HepG2 (cell line): Measurements from ENCODE around the gene NCOA7. TPM values are rescaled to one million over a fixed set of nuclear protein-coding genes. Genes with fewer than 3 reads are reported as not detected.

ENCODE experiments used
- ATAC-seq: fragments of 200-7000 bp; cut with Tn5 transposase; 3 replicates; pipeline ENCODE4 v1.9.1; 2020; ENCODE audit warnings: mild to moderate bottlenecking, moderate library complexity
- BruUV-seq: library from RNA; stranded (reverse); fragments of 400-500 nt; replicated peaks from 2 replicates; lab custom pipeline; 2021; lab: Mats Ljungman, UMichigan
- CTCF ChIA-PET: fragments of 300-600 bp; formaldehyde crosslinking; extraction: SDS; loops from one replicate; lab custom pipeline; 2021; ENCODE audit warnings: low total read pairs, inconsistent platforms, low intra/inter-chr PET ratio; lab: Yijun Ruan, JAX
- POLR2A ChIA-PET: fragments of 350-600 bp; sonication (Branson Sonifier 250); formaldehyde crosslinking; loops from one replicate; lab custom pipeline; 2020; ENCODE audit warnings: antibody characterized with exemption, inconsistent platforms; lab: Yijun Ruan, JAX
- DNase-seq: peaks from one replicate; pipeline ENCODE4 v3.0.0-alpha.2; 2015; ENCODE audit warnings: low spot score
- FAIRE-seq: peaks from 3 replicates; lab custom pipeline; 2011; peaks lifted over from hg19 to GRCh38; lab: Jason Lieb, UNC
- H2AFZ ChIP-seq: one replicate; pipeline ENCODE4 v1.6.1; 2011; ENCODE audit warnings: low read length, inconsistent platforms
- H3K27ac ChIP-seq: fragments of 300-600 bp; 3 replicates; pipeline ENCODE4 v1.8.0; 2011; ENCODE audit warnings: mixed run types, mild to moderate bottlenecking, mixed read lengths, low read length, inconsistent platforms; ENCODE audit not compliant: insufficient read depth; ENCODE audit errors: extremely low read length
- H3K27me3 ChIP-seq, 2 experiments: fragments of 200-600 bp in 1 of 2; 2 replicates in 1 of 2; 3 replicates in 1 of 2; pipeline versions ENCODE4 v1.6.0 to v1.8.0; 2011; ENCODE audit warnings: low read length in 2 of 2, mild to moderate bottlenecking in 2 of 2, moderate library complexity in 2 of 2, inconsistent platforms in 1 of 2; ENCODE audit not compliant: insufficient read depth in 2 of 2, control insufficient read depth in 1 of 2
- H3K36me3 ChIP-seq, 2 experiments: fragments of 200-600 bp in 1 of 2; replicated peaks in 1 of 2; 2 replicates in 1 of 2; 3 replicates in 1 of 2; pipeline versions ENCODE4 v1.5.1 to v1.8.0; 2011; ENCODE audit warnings: low read length in 2 of 2, inconsistent platforms in 1 of 2; ENCODE audit not compliant: insufficient read depth in 2 of 2, control insufficient read depth in 1 of 2
- H3K4me1 ChIP-seq: 2 replicates; pipeline ENCODE4 v1.5.1; 2012; ENCODE audit warnings: low read length, inconsistent platforms; ENCODE audit not compliant: insufficient read depth
- H3K4me2 ChIP-seq: 2 replicates; pipeline ENCODE4 v1.6.0; 2011; ENCODE audit warnings: low read depth, low read length, inconsistent platforms
- H3K4me3 ChIP-seq, 3 experiments: fragments of 200-600 bp in 1 of 3; sonication (generic), shearing (Covaris generic) in 1 of 3; replicated peaks in 1 of 3; 2 replicates each; pipeline ENCODE4 v1.5.1; 2011 to 2016; ENCODE audit warnings: low read length in 3 of 3, inconsistent platforms in 2 of 3, low read depth in 2 of 3, mild to moderate bottlenecking in 2 of 3, control low read depth in 1 of 3, mixed read lengths in 1 of 3; ENCODE audit not compliant: insufficient read depth in 1 of 3
- H3K79me2 ChIP-seq: one replicate; pipeline ENCODE4 v1.6.1; 2011; ENCODE audit warnings: low read length, inconsistent platforms; ENCODE audit not compliant: insufficient read depth
- H3K9ac ChIP-seq: 2 replicates; pipeline ENCODE4 v1.6.0; 2011; ENCODE audit warnings: mild to moderate bottlenecking, low read depth, low read length, inconsistent platforms; ENCODE audit not compliant: insufficient read depth
- H3K9me3 ChIP-seq: 2 replicates; pipeline ENCODE4 v1.5.1; 2012; ENCODE audit warnings: mild to moderate bottlenecking, low read length
- H4K20me1 ChIP-seq: 2 replicates; pipeline ENCODE4 v1.6.0; 2011; ENCODE audit warnings: inconsistent platforms, mild to moderate bottlenecking, low read length, moderate library complexity; ENCODE audit not compliant: insufficient read depth
- CHCHD3 ChIP-seq: sonication (generic); formaldehyde crosslinking; IDR thresholded peaks from 2 replicates; pipeline ENCODE4 v1.8.0; 2022; ENCODE audit warnings: mild to moderate bottlenecking, missing genetic modification reagents, moderate library complexity
- FOXA1 ChIP-seq, 2 experiments: fragments of 450-650 bp in 1 of 2; sonication (generic) in 1 of 2; formaldehyde crosslinking in 1 of 2; IDR thresholded peaks; 2 replicates each; pipeline versions ENCODE4 v1.4.0 to v1.6.1; 2016 to 2020; ENCODE audit warnings: missing genetic modification reagents in 1 of 2
- MAFF ChIP-seq: IDR thresholded peaks from 2 replicates; pipeline ENCODE4 v1.6.1; 2011; ENCODE audit warnings: low read depth, low read length, improper control_type of control experiment
- MAFK ChIP-seq, 2 experiments: IDR thresholded peaks in 1 of 2; conservative IDR thresholded peaks in 1 of 2; 2 replicates each; pipeline ENCODE4 v1.6.1; 2011; ENCODE audit warnings: improper control_type of control experiment in 2 of 2, low read length in 2 of 2
- NR2F1 ChIP-seq, 2 experiments: fragments of 450-650 bp in 1 of 2; formaldehyde crosslinking in 1 of 2; IDR thresholded peaks; 2 replicates each; pipeline versions ENCODE4 v1.5.0 to v1.6.1; 2016 to 2020; ENCODE audit warnings: mild to moderate bottlenecking in 1 of 2, missing compliant biosample characterization in 1 of 2, missing genetic modification reagents in 1 of 2, moderate library complexity in 1 of 2
- PHF8 ChIP-seq: sonication (generic); formaldehyde crosslinking; IDR thresholded peaks from 2 replicates; pipeline ENCODE4 v1.5.0; 2020; ENCODE audit warnings: missing genetic modification reagents
- PLRG1 ChIP-seq: fragments of 450-650 bp; conservative IDR thresholded peaks from 2 replicates; pipeline ENCODE4 v1.6.1; 2016
- SIX1 ChIP-seq: sonication (generic); formaldehyde crosslinking; IDR thresholded peaks from 2 replicates; pipeline ENCODE4 v1.4.0; 2020; ENCODE audit warnings: missing genetic modification reagents, borderline replicate concordance
- SIX4 ChIP-seq: sonication (generic); formaldehyde crosslinking; IDR thresholded peaks from 2 replicates; pipeline ENCODE4 v1.4.0; 2020; ENCODE audit warnings: missing genetic modification reagents
- SOX13 ChIP-seq, 3 experiments: fragments of 450-650 bp in 1 of 3; sonication (generic) in 1 of 3; formaldehyde crosslinking in 1 of 3; IDR thresholded peaks in 2 of 3; conservative IDR thresholded peaks in 1 of 3; 2 replicates each; pipeline versions ENCODE4 v1.5.0 to v1.6.1; 2016 to 2020; ENCODE audit warnings: antibody characterized with exemption in 1 of 3, mild to moderate bottlenecking in 1 of 3, missing compliant biosample characterization in 1 of 3, missing genetic modification reagents in 1 of 3, moderate library complexity in 1 of 3
- TEAD3 ChIP-seq: optimal IDR thresholded peaks from 2 replicates; pipeline ENCODE3; 2016; ENCODE audit warnings: borderline replicate concordance
- TRIM24 ChIP-seq: sonication (generic); formaldehyde crosslinking; IDR thresholded peaks from 2 replicates; pipeline ENCODE4 v1.8.0; 2022; ENCODE audit warnings: mild to moderate bottlenecking, missing genetic modification reagents
- YEATS2 ChIP-seq: sonication (generic); formaldehyde crosslinking; IDR thresholded peaks from 2 replicates; pipeline ENCODE4 v1.4.0; 2020; ENCODE audit warnings: missing genetic modification reagents, borderline replicate concordance
- ZBTB20 ChIP-seq: sonication (generic); formaldehyde crosslinking; IDR thresholded peaks from 2 replicates; pipeline ENCODE4 v1.8.1; 2023; ENCODE audit warnings: missing genetic modification reagents, low read depth, mild to moderate bottlenecking, borderline replicate concordance
- ZNF296 ChIP-seq: sonication (generic); formaldehyde crosslinking; conservative IDR thresholded peaks from 2 replicates; pipeline ENCODE4 v1.5.0; 2020; ENCODE audit warnings: mild to moderate bottlenecking, missing genetic modification reagents
- ZNF720 ChIP-seq: sonication (generic); formaldehyde crosslinking; IDR thresholded peaks from 2 replicates; pipeline ENCODE4 v1.4.0; 2020; ENCODE audit warnings: missing genetic modification reagents
- ZNF782 ChIP-seq: sonication (generic); formaldehyde crosslinking; IDR thresholded peaks from 2 replicates; pipeline ENCODE4 v1.4.0; 2020; ENCODE audit warnings: missing genetic modification reagents, mild to moderate bottlenecking, borderline replicate concordance
- WGBS: methylation state at CpG from one replicate; pipeline ENCODE4 v1.1.6; 2017; ENCODE audit warnings: low lambda C conversion rate; 5-methylcytosine and 5-hydroxymethylcytosine counted together
- in situ Hi-C: cut with HindIII; loops from 2 replicates; pipeline ENCODE4 v1.10.0; 2017; ENCODE audit warnings: low pct_unique_long_range_greater_than_20kb; ENCODE audit not compliant: extremely low pct_ligation_motif_present
- intact Hi-C: fragments of 100-400 bp; cut with micrococcal nuclease; formaldehyde crosslinking; loops from one replicate; pipeline ENCODE4 v1.10.0; 2022; ENCODE audit not compliant: unreplicated experiment
- polyA plus RNA-seq, 8 experiments: library from polyadenylated mRNA; depleted of rRNA in 3 of 8; stranded (reverse) in 7 of 8; unstranded in 1 of 8; fragments of >200 nt; fragmentation: Illumina TruSeq in 4 of 8; extraction: Trizol in 4 of 8; gene quantifications; 2 replicates each; pipeline versions ENCODE4 v1.2.1 to v1.2.3, GENCODE V29; 2011 to 2016; ENCODE audit warnings: low read depth in 4 of 8, missing spikeins in 1 of 8, mixed read lengths in 1 of 8; ENCODE audit not compliant: insufficient read depth in 1 of 8
- total RNA-seq, 5 experiments: library from RNA; depleted of rRNA; stranded (reverse); fragments of >200 nt; fragmentation: Illumina TruSeq; extraction: Trizol; gene quantifications; 2 replicates each; pipeline ENCODE4 v1.2.3, GENCODE V29; 2016; ENCODE audit warnings: low read depth in 1 of 5
- TF ChIP-seq, protein P1 (sequence below): sonication (generic); formaldehyde crosslinking; IDR thresholded peaks from 2 replicates; pipeline ENCODE4 v1.4.0; 2020; ENCODE audit warnings: missing genetic modification reagents

NCOA7 gene
- total and polyA plus RNA-seq, 2 of the 13 experiments (the other 11 are each of a cell fraction or from before 2014, with no cell fraction given) = 13.6 to 20.8 TPM

DNA sequence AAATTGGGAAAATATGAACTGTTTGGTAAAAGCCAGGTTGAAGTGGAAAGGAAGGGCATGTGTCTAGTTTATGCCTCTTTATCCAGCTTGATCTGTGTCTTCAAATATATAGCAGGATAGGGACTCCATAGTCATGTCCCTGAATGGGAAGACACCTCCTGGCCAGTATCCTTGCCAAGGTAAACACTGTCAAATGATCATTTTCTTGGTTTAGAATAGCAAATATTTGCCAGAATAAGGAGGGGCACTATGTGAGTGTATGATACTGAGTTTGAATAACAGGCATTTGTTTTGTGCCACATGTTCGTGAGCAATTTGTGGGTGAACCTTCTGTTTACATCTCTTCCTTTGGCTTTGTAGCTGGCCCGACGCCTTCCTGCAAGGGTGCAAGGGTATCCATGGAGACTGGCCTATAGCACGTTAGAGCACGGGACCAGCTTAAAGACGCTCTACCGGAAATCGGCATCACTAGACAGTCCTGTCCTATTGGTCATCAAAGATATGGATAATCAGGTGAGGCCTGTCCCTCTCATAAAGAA is 131.6 kb downstream of the NCOA7 start:
- H3K4me1 ChIP-seq = peaks cover 65% of the 10 kb centered on the region
- ATAC-seq = no peak

DNA sequence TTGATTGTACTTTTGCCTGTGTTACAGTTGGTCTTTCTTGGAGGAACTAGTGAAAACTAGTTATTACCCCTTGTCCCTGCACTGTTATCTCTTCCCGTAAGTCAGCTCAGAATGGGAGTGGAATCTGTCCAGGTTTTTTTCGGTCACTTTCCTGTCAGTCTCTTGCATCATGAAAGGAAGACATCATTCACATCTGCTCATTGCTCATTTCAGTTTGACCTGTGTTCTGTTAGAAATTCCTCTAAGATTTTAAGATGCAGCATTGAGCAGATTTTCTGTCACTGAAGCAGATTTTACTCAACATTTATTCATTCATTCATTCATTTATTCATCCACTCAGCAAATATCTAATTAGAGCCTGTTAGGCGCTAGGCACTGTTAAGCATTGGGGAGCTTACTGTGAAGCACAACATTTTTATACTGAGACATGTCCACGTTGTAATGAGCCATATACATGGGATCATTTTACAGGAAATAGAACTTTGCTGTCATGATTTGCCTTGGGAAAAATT is 132.7 kb downstream of the NCOA7 start:
- H3K4me3 ChIP-seq = no peak overlapping the region
- POLR2A ChIA-PET = no interaction called here
- CTCF ChIA-PET = no interaction called here
- H3K79me2 ChIP-seq = peaks cover 18% of the 10 kb centered on the region
- no peak overlapping the region for H2AFZ ChIP-seq
- H3K4me1 ChIP-seq = peaks cover 55% of the 10 kb centered on the region
- H3K9me3 ChIP-seq = no peaks in the 10 kb centered on the region
- in situ Hi-C loops (no loop called here), intact Hi-C loops (no loop called here)
- 91% methylated on average over 4 of the region's 4 CpGs for WGBS
- no peak for FAIRE-seq
- H3K4me2 ChIP-seq = no peak overlapping the region
- H3K36me3 ChIP-seq = peaks cover 27 to 56% of the 10 kb centered on the region in 2 experiments
- no peak overlapping the region for H3K9ac ChIP-seq
- no TSS peak for BruUV-seq
- H4K20me1 ChIP-seq = no peaks in the 10 kb centered on the region
- no peak overlapping the region for H3K27ac ChIP-seq
- TF ChIP-seq MAFK (conservative IDR thresholded peaks at IDR 0.05 in 1 of 2, IDR thresholded peaks at IDR 0.05 in 1 of 2; ENCODE audit: low read length in 2 of 2) = peak; percentile 69 to 75; a peak in 3 of 4 replicates
- no peak for TF ChIP-seq TRIM24 (CRISPR knock-in tag)
- TF ChIP-seq, protein P1, sequence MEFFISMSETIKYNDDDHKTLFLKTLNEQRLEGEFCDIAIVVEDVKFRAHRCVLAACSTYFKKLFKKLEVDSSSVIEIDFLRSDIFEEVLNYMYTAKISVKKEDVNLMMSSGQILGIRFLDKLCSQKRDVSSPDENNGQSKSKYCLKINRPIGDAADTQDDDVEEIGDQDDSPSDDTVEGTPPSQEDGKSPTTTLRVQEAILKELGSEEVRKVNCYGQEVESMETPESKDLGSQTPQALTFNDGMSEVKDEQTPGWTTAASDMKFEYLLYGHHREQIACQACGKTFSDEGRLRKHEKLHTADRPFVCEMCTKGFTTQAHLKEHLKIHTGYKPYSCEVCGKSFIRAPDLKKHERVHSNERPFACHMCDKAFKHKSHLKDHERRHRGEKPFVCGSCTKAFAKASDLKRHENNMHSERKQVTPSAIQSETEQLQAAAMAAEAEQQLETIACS (CRISPR knock-in tag) = no peak
- TF ChIP-seq MAFF = peak; percentile 77; the same call in 1 of the 2 replicates
- TF ChIP-seq, all 625 proteins: peak for 2
- no peak for DNase-seq
- no peaks in the 10 kb centered on the region for H3K27me3 ChIP-seq
- ATAC-seq = no peak

More for the DNA sequence above, 131.6 kb downstream of the NCOA7 start:
- H3K4me3 ChIP-seq = no peak overlapping the region
- in situ Hi-C loops (no loop called here), intact Hi-C loops (no loop called here)
- no peak overlapping the region for H2AFZ ChIP-seq
- H4K20me1 ChIP-seq = no peaks in the 10 kb centered on the region
- peaks cover 23 to 50% of the 10 kb centered on the region in 2 experiments for H3K36me3 ChIP-seq
- ChIA-PET CTCF (no interaction called here), POLR2A (interaction anchor here (1.3 to 1.6 kb wide), 2 partner anchors 22 to 31 kb away, joined by 3 to 6 read pairs; no protein-coding TSS in a partner anchor)
- no peak overlapping the region for H3K4me2 ChIP-seq
- H3K79me2 ChIP-seq = peaks cover 18% of the 10 kb centered on the region
- 92% methylated on average over 8 of the region's 8 CpGs for WGBS
- no peak for FAIRE-seq
- DNase-seq = no peak
- no peaks in the 10 kb centered on the region for H3K27me3 ChIP-seq
- no peak overlapping the region for H3K27ac ChIP-seq
- no TSS peak for BruUV-seq
- no peaks in the 10 kb centered on the region for H3K9me3 ChIP-seq
- no peak overlapping the region for H3K9ac ChIP-seq
- no peak for TF ChIP-seq SOX13 (IDR thresholded peaks at IDR 0.05)
- TF ChIP-seq SOX13 (CRISPR knock-in tag; conservative IDR thresholded peaks at IDR 0.05 in 1 of 2, IDR thresholded peaks at IDR 0.05 in 1 of 2) = peak in 1 of 2 experiments; percentile 39; a peak in 1 of 4 replicates
- TF ChIP-seq SIX1 (CRISPR knock-in tag) = no peak
- TF ChIP-seq PHF8 (CRISPR knock-in tag) = no peak
- no peak for TF ChIP-seq NR2F1 (CRISPR knock-in tag; IDR thresholded peaks at IDR 0.05)
- no peak for TF ChIP-seq ZNF782
- TF ChIP-seq YEATS2 (CRISPR knock-in tag) = no peak
- no peak for TF ChIP-seq TEAD3 (CRISPR knock-in tag)
- no peak for TF ChIP-seq ZNF720 (CRISPR knock-in tag)
- TF ChIP-seq SIX4 (CRISPR knock-in tag) = no peak
- no peak for TF ChIP-seq ZBTB20 (CRISPR knock-in tag)
- TF ChIP-seq CHCHD3 (CRISPR knock-in tag) = no peak
- no peak for TF ChIP-seq ZNF296 (CRISPR knock-in tag)
- TF ChIP-seq PLRG1 = no peak
- TF ChIP-seq FOXA1 (IDR thresholded peaks at IDR 0.05) = no peak
- 0 out of 2 replicates have a peak, but pooled peaks have one; percentile 18 for TF ChIP-seq FOXA1 (CRISPR knock-in tag; IDR thresholded peaks at IDR 0.05)
